HG03354 (cell line): Measurements from ENCODE around the gene ACVR2B.

Experiments
- ATAC-seq: cut with Tn5 transposase; IDR thresholded peaks from one replicate; pipeline ENCODE4 v1.9.1; 2021; ENCODE audit warnings: mild to moderate bottlenecking; ENCODE audit not compliant: unreplicated experiment, poor library complexity, severe bottlenecking

ACVR2B gene

DNA sequence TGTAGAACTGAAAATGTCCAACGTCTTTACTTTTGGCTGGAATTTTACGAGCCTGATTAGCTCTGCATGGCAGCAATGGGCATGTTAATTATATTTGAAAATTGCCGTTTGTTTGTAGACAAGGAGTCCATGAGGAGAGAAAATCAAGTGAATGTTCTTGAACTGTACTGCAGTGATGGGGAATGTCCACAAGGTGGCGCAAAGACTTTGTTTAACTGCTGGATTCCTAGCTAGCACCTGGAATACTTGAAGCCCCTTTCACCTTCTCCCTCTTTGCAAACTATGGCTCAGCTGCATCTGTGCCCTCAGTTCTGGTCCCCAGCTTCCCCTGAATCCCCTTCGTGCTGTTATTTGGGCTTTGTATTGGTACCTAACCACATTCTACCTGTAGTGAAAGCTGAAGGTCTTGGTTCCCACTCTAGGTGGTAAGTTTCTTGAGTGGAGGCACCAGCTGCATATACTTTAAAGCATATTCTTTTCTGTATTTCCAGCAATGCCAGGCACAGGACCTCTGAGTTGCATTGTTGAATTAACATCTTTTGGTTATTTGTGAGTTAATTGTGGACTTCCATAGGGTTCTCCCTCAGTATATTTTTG lies 67.8 kb downstream of the ACVR2B start:
- ATAC-seq = peak; percentile 71

DNA sequence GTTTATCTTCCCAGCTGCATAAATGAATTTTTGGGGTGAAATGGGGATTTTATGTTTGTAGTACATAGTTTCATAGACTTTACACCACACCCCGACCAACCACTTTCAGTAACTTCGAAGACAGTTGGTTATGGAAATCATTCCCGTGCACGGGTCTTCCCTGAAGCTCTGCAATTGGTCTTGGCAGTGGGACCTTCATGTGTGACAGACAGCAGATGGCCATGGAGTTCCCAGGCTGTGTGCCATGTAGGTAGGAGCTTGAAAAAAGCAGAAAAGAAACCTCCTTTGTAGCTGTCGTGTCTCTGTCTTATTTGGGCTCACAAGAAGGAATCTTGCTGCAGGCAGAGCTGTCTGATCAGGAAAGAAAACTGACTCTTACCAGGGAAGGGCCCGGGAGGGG lies 68.3 kb downstream of the ACVR2B start:
- ATAC-seq = no peak

DNA sequence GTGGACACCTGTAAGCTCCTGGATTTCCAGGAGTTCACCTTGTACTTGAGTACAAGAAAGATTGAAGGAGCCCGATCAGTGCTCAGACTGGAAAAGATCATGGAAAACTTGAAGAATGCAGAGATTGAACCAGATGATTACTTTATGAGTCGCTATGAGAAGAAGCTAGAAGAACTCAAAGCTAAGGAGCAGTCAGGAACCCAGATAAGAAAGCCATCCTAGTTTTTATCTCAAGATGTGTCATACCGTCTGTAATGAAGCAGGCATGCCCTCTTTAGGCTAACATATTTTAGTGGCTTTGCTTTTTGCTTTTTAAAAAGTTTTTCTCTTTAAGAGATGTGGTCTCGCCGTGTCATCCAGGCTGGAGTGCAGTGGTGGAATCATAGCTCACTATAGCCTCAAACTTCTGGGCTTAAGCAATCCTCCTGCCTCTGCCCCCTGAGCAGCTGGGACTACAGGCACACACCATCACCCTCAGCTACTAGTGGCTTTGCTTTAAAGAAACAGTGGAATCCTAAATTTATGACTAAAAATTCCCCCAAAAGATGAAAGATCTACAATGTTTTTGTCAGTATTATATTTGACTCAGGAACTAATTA lies 70.5 kb downstream of the ACVR2B start:
- ATAC-seq = no peak

DNA sequence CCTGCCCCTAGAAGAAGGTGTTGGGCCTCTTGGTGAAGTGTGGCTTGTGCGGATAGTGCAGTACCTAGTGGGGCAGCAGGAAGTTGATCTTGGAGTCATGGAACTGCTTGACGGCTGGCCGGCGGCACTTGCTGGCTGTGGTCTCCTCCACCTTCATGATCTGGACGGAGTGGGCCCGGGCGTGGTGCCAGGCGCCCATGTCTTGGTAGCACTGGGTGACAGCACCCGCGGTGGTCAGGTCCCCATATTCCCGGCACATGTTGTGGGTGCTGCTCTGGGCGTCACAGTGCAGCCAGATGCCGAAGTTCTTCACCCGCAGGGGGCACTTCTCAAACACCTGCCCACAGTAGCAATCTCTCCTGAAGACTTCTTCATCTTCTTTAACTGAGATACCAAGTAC lies 73.1 kb downstream of the ACVR2B start:
- ATAC-seq = no peak

DNA sequence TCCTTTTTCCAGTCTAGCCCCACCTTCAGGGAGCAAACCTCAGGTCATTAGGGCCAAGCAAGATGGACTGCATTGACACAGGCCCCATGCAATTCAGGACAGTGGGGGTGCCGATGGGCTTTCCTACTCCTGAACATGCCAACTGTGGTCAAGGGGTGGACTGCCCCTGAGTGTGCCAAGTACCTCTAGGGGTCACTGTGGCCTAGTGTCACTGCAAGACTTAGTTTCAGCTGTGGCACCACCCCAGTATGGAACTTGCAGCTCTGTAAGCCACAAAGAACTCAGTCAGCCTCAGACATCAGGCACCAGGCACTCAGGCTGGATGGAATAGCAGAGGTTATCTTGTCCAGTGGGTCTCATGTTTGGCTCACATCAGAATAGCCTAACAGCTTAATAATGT lies 74.8 kb downstream of the ACVR2B start:
- no peak for ATAC-seq

DNA sequence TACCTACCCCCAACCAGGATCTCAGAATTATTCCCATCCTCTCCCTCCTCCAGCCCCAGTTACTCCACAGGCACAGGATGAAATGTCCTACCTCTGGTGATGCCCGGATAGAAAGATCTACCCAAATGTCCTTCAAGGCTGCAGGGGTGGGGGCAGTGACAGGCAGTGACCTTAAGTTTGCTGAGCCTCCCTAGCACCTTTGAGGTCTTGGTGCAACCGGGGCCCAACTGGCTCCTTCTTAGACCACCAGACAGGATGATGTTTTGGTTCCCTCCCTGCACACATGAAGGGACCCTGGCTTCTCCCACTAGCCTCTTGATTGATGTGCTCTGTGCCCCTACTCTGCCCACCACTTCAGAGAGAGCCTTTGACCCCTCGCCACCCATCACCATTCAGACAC lies 78.8 kb downstream of the ACVR2B start:
- ATAC-seq = no peak

DNA sequence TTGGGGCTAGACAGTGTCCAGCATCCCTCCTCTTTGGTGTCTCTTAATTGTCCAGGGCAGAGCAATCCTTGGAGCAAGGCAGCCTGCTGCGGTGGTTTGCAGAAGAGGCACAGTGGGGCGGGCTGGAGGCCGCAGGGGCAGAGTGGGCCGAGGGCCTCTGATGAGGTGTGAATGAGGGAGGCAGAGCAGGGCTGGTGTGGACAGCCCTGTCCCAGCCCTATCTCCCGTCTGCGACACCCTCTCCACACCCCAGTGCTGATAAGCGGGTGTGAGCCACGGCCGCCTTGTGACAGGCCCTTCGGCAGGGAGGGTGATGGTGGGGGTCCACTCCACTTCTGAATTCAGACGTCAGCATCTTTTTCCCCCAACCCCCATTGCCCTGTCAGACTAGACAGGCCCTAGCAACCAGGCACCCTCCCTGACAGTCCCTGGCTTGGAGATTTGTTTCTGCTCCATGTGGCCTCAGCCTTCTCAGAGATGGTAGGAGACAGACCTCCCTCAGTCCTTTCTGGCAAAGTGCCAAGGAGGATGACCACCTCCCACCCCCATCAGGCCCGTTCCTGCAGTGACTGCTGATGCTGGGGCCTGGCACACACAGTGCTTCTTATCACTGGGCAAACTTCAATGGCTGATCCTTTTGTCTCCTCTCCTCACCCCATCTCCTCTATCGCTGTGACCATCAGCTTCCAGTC lies 79.7 kb downstream of the ACVR2B start:
- no peak for ATAC-seq

DNA sequence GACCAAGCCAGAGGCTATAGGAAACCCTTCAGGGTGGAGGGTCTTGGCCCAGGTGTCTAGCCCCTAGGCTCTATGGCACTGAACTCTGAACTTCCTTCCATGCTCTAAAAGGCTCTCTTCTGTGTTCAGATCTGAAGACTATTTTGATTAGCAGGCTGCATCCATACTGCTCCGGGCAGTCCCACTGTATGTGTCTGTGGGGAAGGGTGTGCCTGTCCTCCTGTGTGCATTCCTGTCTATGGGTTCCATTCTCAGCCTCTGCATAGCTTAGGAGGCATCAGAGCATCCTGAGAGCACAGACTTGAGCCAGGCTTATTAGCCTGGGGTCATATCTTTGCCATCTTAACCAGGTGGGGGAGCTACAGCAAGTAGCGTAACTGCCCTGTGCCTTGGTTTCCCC lies 80.5 kb downstream of the ACVR2B start:
- ATAC-seq = no peak

DNA sequence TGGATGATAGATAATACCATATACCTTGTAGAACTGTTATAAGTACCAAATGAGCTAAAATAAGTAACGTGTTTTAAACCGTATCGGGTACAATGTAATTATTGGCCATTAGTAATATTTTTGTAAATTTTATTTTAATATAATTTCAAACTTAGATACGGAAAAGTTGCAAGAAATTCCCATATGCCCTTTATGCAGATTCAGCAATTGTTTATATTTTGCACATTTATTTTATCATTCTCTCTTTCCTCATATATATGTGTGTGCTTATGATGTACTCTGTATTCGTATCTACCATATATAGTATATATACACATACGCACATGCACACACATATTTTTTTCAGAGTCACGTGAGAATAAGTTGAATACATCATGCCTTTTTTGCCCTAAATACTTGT lies 80.9 kb downstream of the ACVR2B start:
- ATAC-seq = no peak

DNA sequence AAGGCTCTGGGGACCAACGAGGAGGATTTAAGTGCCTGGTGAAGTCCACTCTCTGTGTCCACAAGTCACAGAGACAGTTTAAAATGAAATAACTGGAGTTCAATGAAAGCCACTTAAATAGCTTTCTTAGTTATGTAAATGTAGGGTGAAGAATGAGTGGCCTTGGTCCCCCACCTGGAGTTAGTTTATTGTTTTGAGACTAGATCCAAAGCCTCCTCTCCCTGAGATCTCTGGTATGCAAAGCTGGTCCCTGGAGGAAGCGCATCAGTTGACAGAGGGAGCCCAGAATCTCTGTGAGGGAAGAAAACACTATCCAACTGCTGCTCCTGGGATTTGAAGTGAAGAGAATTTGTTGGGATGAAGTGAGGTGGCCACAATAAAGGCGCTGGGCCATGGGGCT lies 83.0 kb downstream of the ACVR2B start:
- no peak for ATAC-seq

DNA sequence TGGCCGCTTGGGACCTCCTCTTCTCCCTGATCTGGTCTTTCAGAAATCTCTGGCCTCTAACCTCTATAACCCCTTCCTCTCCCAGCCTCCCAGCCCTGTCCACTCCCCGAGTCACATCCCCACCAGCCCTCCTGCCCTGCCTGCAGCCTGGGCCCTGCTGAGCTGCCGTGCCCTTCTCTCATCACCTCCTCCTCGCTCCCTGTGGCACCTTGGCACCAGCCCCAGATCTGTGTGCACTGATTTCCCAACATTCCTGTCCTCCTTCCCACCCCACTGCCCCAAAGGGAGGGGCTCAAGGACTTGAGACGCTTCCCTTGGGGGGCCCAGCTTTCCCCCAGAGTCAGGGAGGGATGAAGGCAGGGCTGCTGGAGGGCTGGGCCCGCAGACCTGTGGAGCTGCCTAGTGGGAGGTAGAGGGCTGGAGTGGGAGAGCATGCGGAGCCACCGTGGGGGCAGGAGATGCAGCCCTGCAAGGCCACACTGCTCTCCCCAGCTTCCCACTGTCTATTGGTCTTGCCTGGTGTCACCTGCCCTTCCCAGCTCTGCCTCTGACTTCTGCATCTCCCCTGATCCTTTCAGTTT lies 85.2 kb downstream of the ACVR2B start:
- ATAC-seq = no peak

DNA sequence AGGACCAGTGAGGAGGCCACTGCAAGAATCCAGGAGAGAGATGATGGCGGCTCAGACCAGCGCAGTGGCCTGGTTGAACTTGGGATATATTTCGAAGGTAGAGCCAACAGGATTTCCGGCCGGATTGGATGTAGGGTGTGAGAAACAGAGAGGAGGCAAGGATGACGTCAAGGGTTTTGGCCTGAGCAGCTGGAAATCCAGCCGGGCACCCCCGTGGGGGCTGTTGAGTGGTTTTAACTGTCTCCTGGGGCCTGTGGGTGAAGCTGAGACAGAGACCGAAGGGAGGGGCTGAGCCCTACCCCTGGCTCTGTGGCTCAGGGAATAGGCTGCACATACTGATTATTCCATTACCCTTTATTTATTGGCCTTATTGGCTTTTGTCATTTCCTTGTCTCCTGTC lies 88.1 kb downstream of the ACVR2B start:
- no peak for ATAC-seq
